CD4-positive, alpha-beta T cell treated with Interleukin-15 for 1 hour (primary cell): ENCODE results near the gene ALOX5.

Experiments used
- DNase-seq: peaks from one replicate; pipeline ENCODE4 v3.0.0-alpha.2; 2020

Gene ALOX5

DNA sequence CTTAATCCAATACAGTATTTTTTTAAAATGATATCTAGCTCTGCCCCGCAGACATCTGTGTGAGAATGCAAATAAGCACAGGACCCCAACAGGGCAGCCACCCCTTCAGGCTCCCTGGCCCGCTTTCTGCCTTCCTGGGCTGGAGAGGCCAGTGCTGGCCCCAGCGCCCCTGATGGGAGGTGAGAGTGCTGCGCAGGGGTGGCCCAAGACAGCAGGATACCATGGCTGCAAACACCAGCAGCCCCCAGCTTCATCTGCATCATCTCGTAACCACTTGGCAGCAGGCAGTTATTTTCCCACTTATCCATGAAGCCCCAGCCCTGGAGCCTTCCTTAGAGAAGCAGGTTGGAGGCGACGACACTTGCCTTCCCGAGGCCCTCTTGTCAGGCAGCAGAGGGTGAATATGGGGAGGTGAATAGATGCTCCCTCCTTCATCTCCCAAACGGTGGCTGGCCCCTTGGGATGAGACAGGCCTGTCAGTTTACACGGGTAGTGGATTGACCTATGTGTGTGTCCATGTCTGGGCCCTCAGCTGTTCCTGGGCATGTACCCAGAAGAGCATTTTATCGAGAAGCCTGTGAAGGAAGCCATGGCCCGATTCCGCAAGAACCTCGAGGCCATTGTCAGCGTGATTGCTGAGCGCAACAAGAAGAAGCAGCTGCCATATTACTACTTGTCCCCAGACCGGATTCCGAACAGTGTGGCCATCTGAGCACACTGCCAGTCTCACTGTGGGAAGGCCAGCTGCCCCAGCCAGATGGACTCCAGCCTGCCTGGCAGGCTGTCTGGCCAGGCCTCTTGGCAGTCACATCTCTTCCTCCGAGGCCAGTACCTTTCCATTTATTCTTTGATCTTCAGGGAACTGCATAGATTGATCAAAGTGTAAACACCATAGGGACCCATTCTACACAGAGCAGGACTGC lies 71.2 kb downstream of the ALOX5 start:
- no peak for DNase-seq

GRCh38 chr10:45446858-45447257 lies 72.8 kb downstream of the ALOX5 start:
- no peak for DNase-seq

DNA sequence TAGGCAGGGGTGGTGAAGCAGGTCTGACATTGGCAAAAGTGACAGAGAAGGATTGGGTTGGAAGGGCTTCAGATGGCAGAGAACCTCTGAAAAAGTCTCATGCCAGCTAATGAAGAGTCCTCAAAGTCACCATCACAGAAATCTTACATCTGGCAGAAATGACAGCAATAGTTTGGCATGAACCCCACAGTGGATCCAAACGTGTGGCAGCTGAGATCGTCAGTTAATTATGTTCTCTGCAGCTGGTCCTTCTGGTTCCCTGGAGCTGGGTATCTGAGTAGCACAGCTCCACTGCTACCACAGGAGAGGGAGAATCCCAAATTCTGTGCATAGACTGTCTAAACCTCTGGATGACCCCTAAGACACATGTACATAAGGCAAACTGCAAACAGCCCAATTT lies 73.4 kb downstream of the ALOX5 start:
- no peak for DNase-seq

DNA sequence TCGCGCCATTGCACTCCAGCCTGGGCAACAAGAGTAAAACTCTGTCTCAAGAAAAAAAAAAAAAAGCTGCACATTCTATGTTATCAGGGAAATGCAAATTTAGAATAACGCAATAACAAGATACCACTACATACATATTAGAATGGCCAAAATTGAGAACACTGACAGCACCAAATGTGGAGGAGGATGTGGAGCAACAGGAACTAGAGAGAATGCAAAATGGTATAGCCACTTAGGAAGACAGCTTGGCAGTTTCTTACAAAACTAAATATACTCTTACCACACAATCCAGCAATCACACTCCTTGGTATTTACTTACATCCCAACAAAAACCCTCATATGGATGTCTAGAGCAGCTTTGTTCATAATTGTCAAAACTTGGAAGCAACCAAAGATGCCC lies 76.8 kb downstream of the ALOX5 start:
- no peak for DNase-seq

DNA sequence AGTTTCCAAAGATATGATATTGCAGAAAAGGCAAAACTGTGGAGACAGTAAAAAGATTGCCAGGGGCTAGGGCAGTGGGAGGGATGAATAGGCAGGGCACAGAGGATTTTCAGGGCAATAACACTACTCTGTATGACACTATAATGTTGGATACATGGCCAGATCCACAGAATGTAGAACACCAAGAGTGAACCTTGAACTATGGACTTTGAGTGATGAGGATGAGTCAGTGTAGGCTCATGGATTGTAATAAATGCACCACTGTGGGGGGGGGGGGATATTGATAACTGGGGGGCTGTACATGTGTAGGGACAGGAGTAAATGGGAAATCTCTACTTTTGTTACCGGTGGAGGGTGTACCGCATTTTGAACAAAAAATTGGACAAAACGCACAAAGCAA lies 77.4 kb downstream of the ALOX5 start:
- no peak for DNase-seq

DNA sequence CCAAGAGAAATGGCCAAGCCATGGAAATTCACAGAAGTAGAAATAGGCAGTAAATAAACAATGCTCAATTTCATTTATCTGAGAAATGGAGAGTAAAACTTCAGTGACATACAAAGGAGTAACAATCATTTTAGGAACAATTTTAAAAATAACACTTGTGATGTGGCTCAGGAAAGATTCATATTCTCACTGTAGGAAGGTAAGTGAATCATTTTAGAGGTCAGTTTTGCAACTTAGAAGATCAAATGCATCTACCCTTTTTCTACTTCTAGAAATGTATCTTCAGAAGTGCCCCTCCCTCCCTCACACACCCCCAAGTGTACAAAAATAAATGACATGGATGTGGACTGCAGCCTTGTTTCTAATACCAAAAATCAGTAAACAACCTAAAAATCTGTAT lies 78.3 kb downstream of the ALOX5 start:
- no peak for DNase-seq

GRCh38 chr10:45452743-45453452 lies 78.9 kb downstream of the ALOX5 start:
- no peak for DNase-seq

- DNase-seq: no peak
Observed at GRCh38 chr10:45453639-45454255, 79.7 kb downstream of the ALOX5 start.

DNA sequence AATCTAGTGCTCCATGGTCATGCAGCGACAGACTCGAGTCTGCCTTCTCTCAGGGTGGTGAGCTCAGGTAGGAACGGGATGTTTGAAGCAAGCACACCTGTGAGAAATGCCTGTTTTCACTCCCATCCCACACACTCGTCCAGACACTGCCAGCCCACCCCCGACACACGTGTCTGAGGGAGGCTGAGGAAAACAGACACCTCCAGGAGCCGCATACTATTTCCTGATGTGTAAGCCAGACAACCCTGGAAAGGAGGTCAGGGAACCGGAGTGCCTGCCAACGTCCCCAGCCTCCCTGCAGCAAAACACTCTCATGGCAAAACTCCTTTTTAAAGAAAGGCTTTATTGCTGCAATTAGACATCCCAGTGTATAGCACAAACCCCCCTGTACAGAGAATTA lies 80.2 kb downstream of the ALOX5 start:
- DNase-seq: no peak

DNA sequence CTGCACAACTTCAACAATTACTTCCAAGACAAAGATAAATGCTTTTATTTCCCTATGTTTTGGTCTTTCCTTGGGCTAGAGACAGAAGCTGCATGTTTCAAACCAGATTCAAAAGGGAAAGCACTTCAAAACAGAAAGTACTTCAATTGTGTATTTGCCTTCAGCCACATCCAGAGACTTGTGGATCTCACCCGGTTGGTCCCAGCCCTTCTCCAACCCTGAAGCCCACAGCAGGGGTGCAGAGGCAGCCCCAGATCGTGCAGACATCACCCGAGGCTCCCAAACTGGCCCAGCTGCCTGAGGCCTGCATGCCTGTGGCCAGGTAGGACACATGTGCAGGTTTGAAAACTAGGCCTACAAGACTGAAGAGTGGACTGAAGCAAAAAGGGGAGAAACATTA lies 80.8 kb downstream of the ALOX5 start:
- no peak for DNase-seq

- no peak for DNase-seq
Observed at GRCh38 chr10:45456233-45456632, 82.2 kb downstream of the ALOX5 start.

- DNase-seq: no peak
Observed at GRCh38 chr10:45456822-45457221, 82.8 kb downstream of the ALOX5 start.

GRCh38 chr10:45457487-45457886 lies 83.5 kb downstream of the ALOX5 start:
- DNase-seq: no peak

GRCh38 chr10:45460235-45460878 lies 86.3 kb downstream of the ALOX5 start:
- DNase-seq: peak; percentile 31

GRCh38 chr10:45461034-45461433 lies 87.0 kb downstream of the ALOX5 start:
- peak; percentile 35 for DNase-seq

DNA sequence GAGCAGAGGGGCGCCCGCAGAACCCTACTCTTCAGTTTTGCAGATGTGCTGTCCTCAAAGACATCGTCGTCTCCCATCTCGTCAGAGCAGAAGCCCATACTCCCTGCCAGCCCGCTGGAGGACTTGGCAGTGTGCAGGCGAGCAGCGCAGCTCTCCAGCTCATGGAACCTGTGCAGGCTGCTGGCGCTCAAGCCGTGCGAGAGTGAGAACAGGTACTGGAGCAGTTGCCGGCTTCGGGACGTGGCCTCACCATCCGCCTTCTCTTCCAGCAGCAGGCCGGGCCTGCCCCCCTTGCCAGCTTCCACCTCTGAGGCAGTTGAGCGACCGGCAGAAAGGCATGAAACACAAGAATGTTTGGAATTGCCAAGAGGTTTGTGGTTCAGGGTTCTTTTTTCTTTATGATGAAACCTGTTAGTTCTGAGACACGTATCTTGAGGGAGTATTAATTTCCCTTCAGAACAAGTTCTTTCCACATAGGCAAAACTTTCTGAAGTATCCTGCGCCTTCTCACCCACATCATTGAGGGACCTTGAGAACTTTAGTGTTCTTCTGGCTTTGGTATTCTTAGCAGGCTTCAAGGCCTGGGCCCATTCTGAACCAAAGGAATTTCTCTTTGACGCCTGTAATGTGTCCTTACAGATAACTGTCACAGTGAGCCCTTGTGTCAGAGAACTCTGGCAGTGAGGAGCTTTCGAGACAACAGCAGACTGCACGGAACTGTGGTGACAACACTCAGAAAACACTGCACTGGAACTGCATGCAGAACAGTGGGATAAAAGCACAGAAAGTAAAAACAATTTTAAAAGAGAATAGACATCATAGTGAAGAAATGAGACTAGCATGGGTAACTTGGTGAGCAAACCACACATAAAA lies 89.5 kb downstream of the ALOX5 start:
- DNase-seq: no peak

GRCh38 chr10:45464958-45465567 lies 91.0 kb downstream of the ALOX5 start:
- DNase-seq: peak; percentile 73

DNA sequence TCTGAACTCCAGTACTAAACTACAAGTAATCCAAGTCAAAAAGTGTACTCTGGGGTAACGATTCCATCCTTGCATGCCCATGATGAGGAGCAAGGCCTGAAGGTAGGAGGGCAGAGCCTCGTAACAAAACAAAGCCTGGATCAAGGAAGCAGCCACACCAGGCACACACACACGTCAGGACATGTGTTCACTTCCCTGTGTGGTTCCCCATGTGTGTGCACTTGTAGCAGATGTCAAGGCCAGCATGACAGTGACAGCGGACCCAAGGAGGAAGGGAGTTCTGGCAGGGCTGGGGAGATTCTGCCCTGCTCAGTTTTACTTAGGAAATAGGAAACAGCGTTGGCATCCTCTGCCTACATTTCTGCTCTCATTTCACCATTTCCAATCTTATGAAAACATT lies 92.8 kb downstream of the ALOX5 start:
- DNase-seq: peak; percentile 26

DNA sequence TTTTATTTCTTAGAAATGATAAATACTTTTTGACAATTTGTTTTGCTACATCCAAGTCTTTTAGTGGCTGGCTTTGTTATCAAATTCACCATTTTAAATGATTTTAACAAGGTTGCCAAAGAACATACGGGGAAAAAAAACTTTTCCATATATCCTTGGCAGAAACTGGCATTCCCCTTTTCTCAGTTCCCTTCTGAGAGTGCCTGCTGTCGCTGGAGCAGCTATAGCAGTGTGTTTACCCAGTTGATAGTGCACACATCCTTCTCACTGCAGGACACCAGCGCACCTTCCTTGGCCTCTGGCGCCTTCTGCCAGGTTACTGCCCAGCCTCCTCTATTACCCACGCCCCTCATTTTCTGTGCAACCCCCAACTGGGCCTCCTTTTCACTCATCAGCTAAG lies 94.1 kb downstream of the ALOX5 start:
- DNase-seq: no peak

- DNase-seq: peak; percentile 61
Observed at GRCh38 chr10:45470098-45471012, 96.3 kb downstream of the ALOX5 start.

GRCh38 chr10:45471059-45471458 lies 97.0 kb downstream of the ALOX5 start:
- no peak for DNase-seq
